Neutrophil (primary cell): ENCODE measurements around the gene DUSP7.

Experiments used
- H3K27ac ChIP-seq: fragments of 200-600 bp; sonication (generic); 2 replicates; pipeline ENCODE4 v1.5.1; 2016; ENCODE audit warnings: mild to moderate bottlenecking, moderate library complexity
- H3K27me3 ChIP-seq: fragments of 200-600 bp; sonication (generic); 2 replicates; pipeline ENCODE4 v1.6.0; 2016; ENCODE audit warnings: mild to moderate bottlenecking
- H3K36me3 ChIP-seq: fragments of 200-600 bp; sonication (generic); 2 replicates; pipeline ENCODE4 v1.5.1; 2017
- H3K4me1 ChIP-seq, 2 experiments: fragments of 200-600 bp in 1 of 2; sonication (generic) in 1 of 2; 1 replicate in 1 of 2; 2 replicates in 1 of 2; pipeline versions ENCODE4 v1.5.1 to v1.6.1; 2013 to 2016; ENCODE audit warnings: low read depth in 1 of 2, low read length in 1 of 2, mild to moderate bottlenecking in 1 of 2, moderate library complexity in 1 of 2; ENCODE audit not compliant: control insufficient read depth in 1 of 2, insufficient read depth in 1 of 2
- H3K4me3 ChIP-seq, 2 experiments: fragments of 200-600 bp in 1 of 2; sonication (generic) in 1 of 2; 1 replicate in 1 of 2; 2 replicates in 1 of 2; pipeline ENCODE4 v1.5.1; 2013 to 2016; ENCODE audit warnings: low read depth in 1 of 2, low read length in 1 of 2, mild to moderate bottlenecking in 1 of 2, moderate library complexity in 1 of 2
- H3K9me3 ChIP-seq: fragments of 200-600 bp; sonication (generic); 2 replicates; pipeline ENCODE4 v1.5.1; 2016
- TF ChIP-seq, protein P1 (sequence below): fragments of 200-600 bp; sonication (generic); IDR thresholded peaks from 2 replicates; pipeline ENCODE4 v1.5.1; 2016; ENCODE audit warnings: antibody characterized with exemption

DUSP7 gene

DNA sequence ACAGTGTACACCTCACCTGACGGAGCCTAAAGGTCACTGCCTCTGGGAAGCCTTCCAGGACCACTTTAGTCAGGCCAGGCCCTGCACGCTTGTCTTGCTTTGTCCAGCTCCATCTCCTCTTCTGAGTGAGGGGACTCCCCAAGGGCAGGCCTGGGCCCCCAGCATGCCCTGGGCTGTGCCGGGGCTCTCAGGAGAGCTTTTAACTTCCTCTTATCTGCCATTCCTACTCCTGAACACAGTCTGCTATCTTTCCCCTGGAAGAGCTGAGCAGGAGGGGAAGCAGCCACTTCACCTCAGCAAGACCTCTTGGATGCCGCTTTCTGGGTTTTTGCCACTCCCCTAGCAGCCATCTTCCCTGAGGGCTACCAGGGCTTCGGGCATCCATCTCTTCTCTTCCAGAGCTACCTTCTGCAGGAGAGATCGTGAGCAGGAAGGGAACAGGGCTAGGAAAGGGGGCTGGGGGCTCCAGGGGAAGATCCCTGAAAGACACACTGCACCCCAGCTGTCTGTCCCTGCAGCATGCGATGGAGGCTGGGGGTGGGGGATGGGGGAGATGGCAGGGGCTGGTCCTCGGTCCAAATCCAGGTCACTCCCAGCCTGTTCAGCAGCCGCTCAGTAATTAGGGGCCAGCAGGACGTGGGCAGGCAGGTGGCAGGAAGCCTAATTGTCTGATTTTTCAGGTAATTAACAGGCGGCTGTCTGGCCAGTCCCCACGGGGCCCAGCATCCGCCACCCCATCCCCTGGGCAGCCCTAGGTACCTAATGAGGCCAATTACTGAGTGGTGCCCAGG lies 40.7 kb downstream of the DUSP7 start:
- TF ChIP-seq, protein P1, sequence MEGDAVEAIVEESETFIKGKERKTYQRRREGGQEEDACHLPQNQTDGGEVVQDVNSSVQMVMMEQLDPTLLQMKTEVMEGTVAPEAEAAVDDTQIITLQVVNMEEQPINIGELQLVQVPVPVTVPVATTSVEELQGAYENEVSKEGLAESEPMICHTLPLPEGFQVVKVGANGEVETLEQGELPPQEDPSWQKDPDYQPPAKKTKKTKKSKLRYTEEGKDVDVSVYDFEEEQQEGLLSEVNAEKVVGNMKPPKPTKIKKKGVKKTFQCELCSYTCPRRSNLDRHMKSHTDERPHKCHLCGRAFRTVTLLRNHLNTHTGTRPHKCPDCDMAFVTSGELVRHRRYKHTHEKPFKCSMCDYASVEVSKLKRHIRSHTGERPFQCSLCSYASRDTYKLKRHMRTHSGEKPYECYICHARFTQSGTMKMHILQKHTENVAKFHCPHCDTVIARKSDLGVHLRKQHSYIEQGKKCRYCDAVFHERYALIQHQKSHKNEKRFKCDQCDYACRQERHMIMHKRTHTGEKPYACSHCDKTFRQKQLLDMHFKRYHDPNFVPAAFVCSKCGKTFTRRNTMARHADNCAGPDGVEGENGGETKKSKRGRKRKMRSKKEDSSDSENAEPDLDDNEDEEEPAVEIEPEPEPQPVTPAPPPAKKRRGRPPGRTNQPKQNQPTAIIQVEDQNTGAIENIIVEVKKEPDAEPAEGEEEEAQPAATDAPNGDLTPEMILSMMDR, result no peak
- Histone ChIP-seq H3K27ac (no peak overlapping the region), H3K27me3 (no peaks in the 10 kb centered on the region), H3K36me3 (no peaks in the 10 kb centered on the region), H3K9me3 (no peaks in the 10 kb centered on the region), H3K4me1 (no peaks in the 10 kb centered on the region), H3K4me3 (no peak overlapping the region)

GRCh38 chr3:52014613-52015012 lies 41.8 kb downstream of the DUSP7 start:
- no peaks in the 10 kb centered on the region for H3K27me3 ChIP-seq
- no peaks in the 10 kb centered on the region for H3K36me3 ChIP-seq
- TF ChIP-seq, protein P1, result no peak
- H3K4me3 ChIP-seq, result no peak overlapping the region
- no peaks in the 10 kb centered on the region for H3K4me1 ChIP-seq
- H3K9me3 ChIP-seq, result no peaks in the 10 kb centered on the region
- no peak overlapping the region for H3K27ac ChIP-seq

GRCh38 chr3:52013802-52014598 lies 42.4 kb downstream of the DUSP7 start:
- TF ChIP-seq, protein P1, result no peak
- H3K4me1 ChIP-seq, result no peaks in the 10 kb centered on the region
- no peaks in the 10 kb centered on the region for H3K9me3 ChIP-seq
- H3K27ac ChIP-seq, result no peak overlapping the region
- H3K36me3 ChIP-seq, result no peaks in the 10 kb centered on the region
- no peak overlapping the region for H3K4me3 ChIP-seq
- no peaks in the 10 kb centered on the region for H3K27me3 ChIP-seq

DNA sequence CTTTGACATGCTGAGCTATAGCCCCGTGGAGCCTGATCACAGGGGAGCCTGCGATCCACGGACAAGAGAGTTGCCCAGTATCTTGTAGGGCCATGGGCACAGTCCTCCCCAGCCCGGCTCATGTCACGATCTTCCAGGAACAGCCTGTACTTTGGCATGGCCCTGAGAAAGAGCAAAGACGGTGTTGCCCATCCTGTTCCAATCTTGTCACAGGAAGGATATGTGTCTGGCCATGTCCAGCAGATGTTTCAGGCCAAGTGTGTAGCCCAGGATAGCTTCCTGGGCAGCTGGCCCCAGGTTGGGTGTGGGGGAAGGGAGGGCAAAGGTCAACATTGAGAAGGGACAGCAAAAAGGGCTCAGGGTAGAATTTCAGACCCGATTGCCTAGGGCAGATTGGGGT lies 43.7 kb downstream of the DUSP7 start:
- Histone ChIP-seq H3K36me3 (no peaks in the 10 kb centered on the region), H3K4me3 (no peak overlapping the region), H3K4me1 (no peaks in the 10 kb centered on the region), H3K9me3 (no peaks in the 10 kb centered on the region), H3K27ac (no peak overlapping the region), H3K27me3 (no peaks in the 10 kb centered on the region)
- TF ChIP-seq, protein P1, result no peak

GRCh38 chr3:52010431-52010830 lies 45.9 kb downstream of the DUSP7 start:
- Histone ChIP-seq H3K36me3 (no peaks in the 10 kb centered on the region), H3K27me3 (no peaks in the 10 kb centered on the region), H3K4me1 (no peaks in the 10 kb centered on the region), H3K27ac (no peak overlapping the region), H3K4me3 (no peak overlapping the region), H3K9me3 (no peaks in the 10 kb centered on the region)
- TF ChIP-seq, protein P1, result no peak
